ENCODE measurements around the gene MYH13. TPM values are rescaled to one million over a fixed set of nuclear protein-coding genes. Genes with fewer than 3 reads are reported as not detected.

Gene MYH13
- total RNA-seq, 1 donor from 2014 or later, result not detected

DNA sequence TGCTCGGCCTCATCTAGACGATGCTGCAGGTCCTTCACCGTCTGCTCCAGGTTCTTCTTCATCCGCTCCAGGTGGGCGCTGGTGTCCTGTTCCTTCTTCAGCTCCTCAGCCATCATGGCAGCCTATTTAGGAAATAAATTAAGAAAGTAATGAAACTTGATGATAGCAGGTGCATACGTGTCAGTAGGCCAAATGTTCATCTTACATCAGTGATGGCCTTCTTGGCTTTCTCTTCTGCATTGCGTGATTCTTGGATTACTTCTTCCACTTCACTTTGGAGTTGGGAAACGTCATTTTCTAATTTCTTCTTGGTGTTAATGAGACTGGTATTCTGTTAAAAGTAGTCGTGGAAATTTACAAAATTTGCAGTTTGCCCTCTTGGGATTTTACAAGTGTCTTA, 20.1 kb upstream of the MYH13 start:
- H3K4me3 ChIP-seq, result no peak overlapping the region
- no peak for DNase-seq
- no peaks in the 10 kb centered on the region for H3K4me1 ChIP-seq
- intact Hi-C loops (cut with micrococcal nuclease), result no loop called here
- no peaks in the 10 kb centered on the region for H3K9me3 ChIP-seq (replicated peaks)
- no peaks in the 10 kb centered on the region for H3K36me3 ChIP-seq
- TF ChIP-seq, protein P1, sequence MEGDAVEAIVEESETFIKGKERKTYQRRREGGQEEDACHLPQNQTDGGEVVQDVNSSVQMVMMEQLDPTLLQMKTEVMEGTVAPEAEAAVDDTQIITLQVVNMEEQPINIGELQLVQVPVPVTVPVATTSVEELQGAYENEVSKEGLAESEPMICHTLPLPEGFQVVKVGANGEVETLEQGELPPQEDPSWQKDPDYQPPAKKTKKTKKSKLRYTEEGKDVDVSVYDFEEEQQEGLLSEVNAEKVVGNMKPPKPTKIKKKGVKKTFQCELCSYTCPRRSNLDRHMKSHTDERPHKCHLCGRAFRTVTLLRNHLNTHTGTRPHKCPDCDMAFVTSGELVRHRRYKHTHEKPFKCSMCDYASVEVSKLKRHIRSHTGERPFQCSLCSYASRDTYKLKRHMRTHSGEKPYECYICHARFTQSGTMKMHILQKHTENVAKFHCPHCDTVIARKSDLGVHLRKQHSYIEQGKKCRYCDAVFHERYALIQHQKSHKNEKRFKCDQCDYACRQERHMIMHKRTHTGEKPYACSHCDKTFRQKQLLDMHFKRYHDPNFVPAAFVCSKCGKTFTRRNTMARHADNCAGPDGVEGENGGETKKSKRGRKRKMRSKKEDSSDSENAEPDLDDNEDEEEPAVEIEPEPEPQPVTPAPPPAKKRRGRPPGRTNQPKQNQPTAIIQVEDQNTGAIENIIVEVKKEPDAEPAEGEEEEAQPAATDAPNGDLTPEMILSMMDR (IDR thresholded peaks at IDR 0.05; ENCODE audit: borderline replicate concordance), result no peak
- H3K27me3 ChIP-seq (ENCODE audit: low read depth), result peaks cover 31% of the 10 kb centered on the region
- H3K27ac ChIP-seq (replicated peaks), result no peak overlapping the region

DNA sequence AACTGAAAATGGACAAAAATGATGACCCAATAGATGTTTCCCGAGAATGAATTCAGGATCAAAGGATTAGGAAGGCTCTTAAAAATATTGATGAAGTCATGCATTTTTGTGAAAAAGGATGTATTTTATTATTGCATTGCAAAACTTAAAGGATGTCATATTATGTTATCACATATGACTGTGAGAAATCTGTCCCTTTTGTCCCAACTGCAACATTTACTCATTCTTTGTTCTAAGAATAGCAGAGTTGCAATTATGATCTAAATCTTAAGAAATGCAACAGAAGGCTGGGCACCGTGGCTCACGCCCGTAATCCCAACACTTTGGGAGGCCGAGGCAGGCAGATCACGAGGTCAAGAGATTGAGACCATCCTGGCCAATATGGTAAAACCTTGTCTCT, 13.1 kb upstream of the MYH13 start:
- Histone ChIP-seq H3K36me3 (no peaks in the 10 kb centered on the region), H3K27ac (replicated peaks) (no peak overlapping the region), H3K4me3 (no peak overlapping the region), H3K27me3 (ENCODE audit: low read depth) (peaks cover 56% of the 10 kb centered on the region), H3K9me3 (replicated peaks) (peaks cover 8% of the 10 kb centered on the region), H3K4me1 (no peaks in the 10 kb centered on the region)
- intact Hi-C loops (cut with micrococcal nuclease), result no loop called here
- TF ChIP-seq, protein P1 (IDR thresholded peaks at IDR 0.05; ENCODE audit: borderline replicate concordance), result no peak
- no peak for DNase-seq

DNA sequence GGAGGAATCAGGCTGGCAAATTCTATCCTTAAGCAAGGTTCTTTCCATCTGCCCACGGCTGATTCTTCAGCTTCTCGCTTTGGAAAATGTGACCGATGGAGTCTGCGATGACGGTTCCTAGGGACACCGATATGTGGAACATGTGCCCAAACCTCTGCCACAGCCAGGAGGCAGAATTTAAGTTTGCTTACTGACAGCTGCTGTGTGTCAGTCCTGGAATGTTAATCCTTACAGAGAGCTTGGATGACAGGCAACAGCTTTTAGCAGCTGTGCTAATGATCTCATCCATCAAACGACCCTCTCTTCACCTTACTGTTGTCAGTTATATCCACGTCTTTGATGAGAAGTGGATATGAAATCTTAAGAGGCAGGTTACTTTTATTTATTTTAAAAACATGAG, 11.4 kb upstream of the MYH13 start:
- TF ChIP-seq, protein P1 (IDR thresholded peaks at IDR 0.05; ENCODE audit: borderline replicate concordance), result no peak
- H3K4me3 ChIP-seq, result no peak overlapping the region
- H3K36me3 ChIP-seq, result no peaks in the 10 kb centered on the region
- H3K27ac ChIP-seq (replicated peaks), result no peak overlapping the region
- DNase-seq, result no peak
- no peaks in the 10 kb centered on the region for H3K4me1 ChIP-seq
- H3K27me3 ChIP-seq (ENCODE audit: low read depth), result peaks cover 47% of the 10 kb centered on the region
- intact Hi-C loops (cut with micrococcal nuclease), result no loop called here
- peaks cover 8% of the 10 kb centered on the region for H3K9me3 ChIP-seq (replicated peaks)

DNA sequence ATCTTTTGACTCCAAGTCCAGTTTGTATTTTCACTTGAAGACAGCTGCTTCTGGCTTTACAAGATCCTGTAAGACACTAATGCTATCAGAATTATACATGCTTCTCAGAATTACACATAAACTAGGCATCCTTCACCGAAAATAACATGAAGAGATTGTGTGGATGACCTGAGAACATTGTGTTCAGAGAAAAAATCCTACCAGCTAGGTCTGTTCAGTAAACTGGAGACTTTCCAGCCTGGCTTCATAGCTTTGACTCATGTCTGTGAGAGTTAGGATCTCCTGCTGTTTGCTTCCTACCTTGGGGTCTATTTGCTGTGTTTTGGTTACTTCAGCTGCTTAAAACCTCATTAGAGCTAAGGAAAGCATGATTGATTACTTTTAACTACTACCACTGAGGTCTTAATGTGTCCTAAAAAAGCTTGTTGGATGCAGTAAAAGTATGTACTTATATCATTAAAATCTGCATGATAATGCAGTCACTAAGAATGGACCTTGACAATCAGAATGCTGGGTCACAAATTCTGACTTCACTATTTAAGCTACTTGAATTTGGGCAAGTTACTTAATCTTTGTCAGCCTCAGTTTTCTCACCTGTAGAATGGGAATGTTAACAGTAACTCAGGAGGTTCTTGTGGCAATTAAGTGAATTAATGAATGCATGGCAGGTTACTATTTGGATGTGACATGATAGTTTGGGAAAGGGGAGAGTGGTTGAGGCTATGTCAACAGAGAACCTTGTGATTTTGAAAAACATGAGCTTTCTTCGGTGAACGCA, 8.0 kb upstream of the MYH13 start:
- intact Hi-C loops (cut with micrococcal nuclease), result no loop called here
- no peak for DNase-seq
- no peak overlapping the region for H3K4me3 ChIP-seq
- peaks cover 33% of the 10 kb centered on the region for H3K27me3 ChIP-seq (ENCODE audit: low read depth)
- no peaks in the 10 kb centered on the region for H3K4me1 ChIP-seq
- H3K36me3 ChIP-seq, result no peaks in the 10 kb centered on the region
- no peak overlapping the region for H3K27ac ChIP-seq (replicated peaks)
- H3K9me3 ChIP-seq (replicated peaks), result no peaks in the 10 kb centered on the region
- TF ChIP-seq, protein P1 (IDR thresholded peaks at IDR 0.05; ENCODE audit: borderline replicate concordance), result no peak

DNA sequence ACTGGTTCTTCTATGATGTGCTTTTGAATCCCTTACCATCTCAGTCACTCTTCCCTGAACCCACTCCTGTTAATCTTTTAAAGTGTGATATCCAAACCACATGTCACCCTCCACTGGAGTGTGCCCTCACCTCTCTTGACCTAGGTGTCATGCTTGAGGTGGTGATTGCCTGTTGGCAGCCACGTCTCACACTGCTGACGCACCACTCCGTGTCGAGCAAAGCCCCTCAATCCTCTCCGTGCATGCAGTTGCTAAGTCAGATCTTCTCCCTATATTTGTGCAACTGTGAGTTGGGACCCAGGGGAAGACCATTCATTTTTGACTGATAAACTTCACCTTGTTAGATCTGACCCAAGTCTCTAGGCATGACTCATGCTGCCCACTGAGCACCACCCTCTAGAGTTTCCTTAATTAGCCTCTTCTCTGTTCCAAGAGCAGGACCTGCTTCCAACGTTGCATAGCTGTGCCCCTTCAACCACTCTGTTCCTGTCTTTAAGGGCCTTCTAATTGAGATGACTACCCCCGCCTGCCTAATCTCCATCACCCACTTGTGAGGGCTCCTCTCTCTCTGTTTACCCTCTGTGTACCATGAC, 2.7 kb downstream of the MYH13 start:
- Histone ChIP-seq H3K4me3 (no peak overlapping the region), H3K27me3 (ENCODE audit: low read depth) (peaks cover 3% of the 10 kb centered on the region), H3K9me3 (replicated peaks) (no peaks in the 10 kb centered on the region), H3K27ac (replicated peaks) (no peak overlapping the region), H3K36me3 (no peaks in the 10 kb centered on the region), H3K4me1 (no peaks in the 10 kb centered on the region)
- no peak for DNase-seq
- TF ChIP-seq, protein P1 (IDR thresholded peaks at IDR 0.05; ENCODE audit: borderline replicate concordance), result no peak
- intact Hi-C loops (cut with micrococcal nuclease), result no loop called here

Measured in left ventricle myocardium inferior (tissue), 1 donor.